ENCODE results near the gene CDC20B.

GRCh38 chr5:55146080-55146479, 26.9 kb downstream of the CDC20B start:
- TF ChIP-seq CTCF (IDR thresholded peaks at IDR 0.05) (no peak), POLR2AphosphoS5 (IDR thresholded peaks at IDR 0.05) (no peak), POLR2A (IDR thresholded peaks at IDR 0.05) (no peak), EP300 (IDR thresholded peaks at IDR 0.05) (no peak)
